ENCODE results near the gene XXYLT1.

- TF ChIP-seq LEF1 (IDR thresholded peaks at IDR 0.05; ENCODE audit: borderline replicate concordance) (no peak), SP1 (IDR thresholded peaks at IDR 0.05) (no peak), CTBP1 (IDR thresholded peaks at IDR 0.05; ENCODE audit: borderline replicate concordance) (no peak)
Measured at GRCh38 chr3:195060531-195061291, 210.2 kb downstream of the XXYLT1 start.

Data from HEK293T (cell line).